GM21723 (cell line): Measurements from ENCODE around the gene POU2F3.

Source experiments
- ATAC-seq: cut with Tn5 transposase; IDR thresholded peaks from one replicate; pipeline ENCODE4 v1.9.1; 2021; ENCODE audit warnings: mild to moderate bottlenecking, moderate library complexity; ENCODE audit not compliant: unreplicated experiment

The POU2F3 gene

DNA sequence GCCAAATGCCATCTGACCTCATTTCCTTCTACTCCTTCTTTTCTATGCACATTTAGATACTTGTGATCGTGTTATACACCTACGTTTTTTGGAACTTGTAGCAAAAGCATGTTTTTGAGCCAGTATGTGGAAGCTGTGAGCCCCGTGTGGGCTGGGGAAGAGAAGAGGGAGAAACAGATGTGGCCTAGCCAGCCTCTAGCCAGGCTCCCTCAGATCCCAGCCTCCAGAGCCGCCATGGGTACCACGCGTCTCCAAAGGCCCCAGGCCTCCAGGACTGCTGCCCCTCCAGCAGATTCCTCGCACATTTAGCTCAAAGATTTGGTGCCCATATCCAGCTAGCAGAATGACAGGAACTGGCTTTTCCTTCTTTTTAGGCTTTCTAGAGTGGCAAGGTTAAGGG lies 68.1 kb downstream of the POU2F3 start:
- no peak for ATAC-seq

DNA sequence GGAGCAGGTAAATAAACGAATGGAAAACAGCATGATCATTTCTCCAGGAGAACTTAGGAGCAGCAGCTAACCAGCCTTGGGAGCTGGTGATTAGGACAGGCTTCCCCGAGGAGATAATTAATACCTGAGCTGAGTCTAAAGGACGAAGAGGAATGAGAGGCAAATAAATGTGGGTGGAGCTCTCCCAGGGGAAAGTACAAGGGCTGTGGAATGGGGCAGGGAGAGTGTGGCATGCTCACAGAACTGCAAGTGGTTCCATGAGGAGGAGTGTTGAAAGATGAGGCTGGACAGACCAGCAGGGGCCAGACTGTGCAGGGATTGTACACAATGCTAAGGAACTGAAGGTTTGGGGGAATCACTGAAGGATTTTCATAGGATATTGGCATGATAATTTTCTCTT lies 70.9 kb downstream of the POU2F3 start:
- no peak for ATAC-seq

DNA sequence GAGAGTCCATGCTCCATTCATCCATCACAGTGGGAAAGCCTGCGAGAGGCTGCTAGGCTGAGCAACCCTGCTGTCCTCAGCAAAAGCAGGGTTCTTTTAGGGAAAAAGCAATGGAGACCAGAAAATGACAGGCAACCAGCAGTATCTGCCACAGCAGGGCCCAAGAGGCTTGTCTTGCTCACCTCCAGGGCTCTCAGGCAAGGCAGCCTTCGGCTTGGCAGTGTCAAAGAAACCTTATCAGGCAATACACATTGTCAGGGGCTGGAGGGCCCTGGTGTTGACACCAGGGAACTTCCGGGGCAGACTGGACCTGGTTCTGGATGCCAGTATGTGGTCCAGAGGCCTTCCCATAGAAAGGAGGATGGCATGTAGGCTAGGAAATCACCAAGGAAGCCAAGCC lies 74.9 kb downstream of the POU2F3 start:
- no peak for ATAC-seq

DNA sequence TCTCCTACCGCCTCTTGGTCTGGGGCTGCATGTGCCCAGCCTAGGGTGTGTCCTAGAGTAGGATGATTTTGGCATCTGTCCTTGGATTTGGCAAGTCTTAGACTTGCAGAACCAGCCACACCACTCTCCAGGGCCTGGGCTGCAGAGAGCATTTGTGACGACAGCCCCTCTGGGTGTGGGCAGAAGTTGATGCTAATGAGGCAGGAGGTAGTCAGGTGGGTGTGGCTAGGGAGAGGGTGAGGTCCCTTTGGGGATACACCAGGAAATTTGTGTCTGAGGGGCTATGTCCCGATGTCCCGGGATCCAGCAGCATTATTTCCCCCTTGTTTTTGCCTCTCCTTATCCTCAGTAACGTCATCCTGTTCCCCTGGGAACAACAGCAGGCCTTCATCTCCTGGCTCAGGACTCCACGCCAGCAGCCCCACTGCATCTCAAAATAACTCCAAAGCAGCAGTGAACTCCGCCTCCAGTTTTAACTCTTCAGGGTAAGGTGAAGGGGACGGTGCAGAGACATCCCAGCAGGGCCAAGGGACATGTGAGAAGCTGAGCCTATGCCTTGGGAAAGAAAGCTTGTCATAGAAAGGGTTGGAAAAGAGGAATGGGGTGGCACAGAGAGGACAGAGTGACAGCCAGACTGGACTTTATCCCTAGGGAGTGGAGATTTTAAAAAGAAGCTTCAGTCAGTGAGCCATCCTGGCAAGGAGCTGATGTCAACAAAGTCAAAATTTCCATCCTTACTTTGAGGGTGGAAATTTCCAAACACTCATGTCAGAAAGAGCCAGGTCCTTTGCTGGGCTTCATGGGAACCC lies 77.1 kb downstream of the POU2F3 start:
- ATAC-seq: no peak

DNA sequence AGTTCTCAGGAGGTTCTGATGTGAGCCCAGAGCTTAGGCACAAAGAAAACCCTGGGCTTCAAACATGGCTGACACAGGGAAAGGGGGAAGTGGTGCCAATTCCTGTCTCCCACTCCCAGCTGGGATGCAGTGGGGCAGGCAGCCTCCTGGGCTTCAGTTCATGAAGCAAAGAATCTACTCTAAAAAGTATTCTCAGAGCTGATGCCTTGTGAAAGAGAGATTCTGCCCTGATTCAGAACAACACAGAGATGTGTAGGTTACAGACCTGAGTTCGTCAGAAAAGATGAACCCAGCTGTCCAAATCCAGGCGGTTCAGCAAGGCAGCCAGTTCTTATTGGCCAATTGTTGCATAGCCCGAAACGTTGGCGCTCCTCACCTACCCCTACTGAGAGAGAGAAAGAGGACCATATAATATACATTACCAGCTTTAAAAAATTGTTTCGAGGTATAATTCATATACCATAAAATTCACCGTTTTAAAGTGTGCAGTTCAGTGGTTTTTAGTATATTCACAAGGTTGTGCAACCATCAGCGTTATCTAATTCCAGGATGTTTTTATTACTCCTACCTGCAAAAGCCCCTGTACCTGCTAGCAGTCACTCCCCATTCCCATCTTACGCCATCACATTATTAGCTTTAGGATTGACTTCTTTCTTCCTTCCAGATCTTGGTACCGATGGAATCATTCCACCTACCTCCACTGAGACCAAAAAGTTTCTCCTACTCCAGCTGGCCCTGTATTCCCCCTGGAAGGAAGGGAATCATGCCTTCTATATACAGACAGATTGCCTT lies 77.9 kb downstream of the POU2F3 start:
- no peak for ATAC-seq

DNA sequence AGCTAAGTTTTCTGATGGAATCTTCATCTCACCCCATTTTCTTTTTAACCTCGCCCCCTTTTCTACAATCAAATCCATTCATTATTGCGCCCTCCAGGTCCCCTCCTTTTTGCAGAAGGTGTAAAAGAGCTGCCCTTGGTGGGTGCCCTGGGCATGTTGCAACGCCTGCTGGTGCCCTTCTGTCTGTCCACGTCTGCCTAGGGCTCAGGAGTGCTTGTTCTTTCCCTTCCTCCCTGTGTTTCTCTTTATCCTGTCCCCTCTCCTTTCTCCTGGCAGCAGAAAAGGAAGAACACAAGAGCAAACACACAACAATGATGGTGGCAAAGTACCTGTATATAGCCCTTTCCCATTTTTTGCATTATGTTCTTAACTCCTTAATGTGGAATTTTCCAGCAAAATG lies 79.0 kb downstream of the POU2F3 start:
- ATAC-seq: no peak

DNA sequence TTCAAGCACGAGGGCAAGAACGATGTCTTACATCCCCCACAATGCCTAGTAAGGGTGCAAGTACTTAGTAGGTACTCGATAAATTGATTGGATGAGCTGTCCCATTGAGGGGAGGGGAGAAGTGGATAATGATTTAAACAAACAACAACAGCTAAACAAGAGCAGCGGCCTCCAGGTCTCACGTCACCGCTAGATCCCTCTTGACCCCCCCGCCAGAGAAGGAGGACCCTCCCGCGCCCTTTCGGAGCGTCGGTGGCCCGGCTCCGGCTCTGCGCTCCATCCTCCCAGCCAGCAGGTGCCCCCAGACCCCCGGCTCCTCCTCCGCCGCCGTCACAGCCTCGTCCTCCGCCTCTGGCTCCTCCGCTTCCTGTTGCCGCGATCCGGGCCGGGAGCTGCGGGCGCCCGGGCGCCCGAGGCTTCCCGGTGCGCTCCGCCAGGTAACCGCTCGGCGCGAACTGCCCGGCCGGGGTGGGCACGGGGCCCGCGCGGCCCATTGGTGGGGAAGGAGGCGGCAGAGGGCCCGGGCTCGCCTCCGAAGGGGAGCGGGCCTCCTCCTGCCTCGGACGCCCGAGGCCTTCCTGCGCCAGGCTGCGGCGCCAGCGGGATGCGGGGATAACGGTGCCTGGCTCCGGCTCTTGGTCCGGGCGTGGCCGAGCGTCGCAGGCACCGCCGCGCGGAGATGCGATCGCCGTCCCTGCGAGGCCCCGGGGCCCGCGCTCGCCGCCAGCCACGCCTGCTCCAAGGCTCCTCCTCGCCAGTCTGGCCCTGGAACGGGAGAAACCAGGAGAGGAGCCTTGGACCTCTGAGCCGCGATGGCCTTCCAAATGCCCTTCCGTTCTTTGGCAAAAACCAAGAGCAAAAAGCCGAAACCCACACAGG lies 85.2 kb downstream of the POU2F3 start, which contains the start of gene TLCD5:
Gene TLCD5 (plus strand): TSS at position 368 of the 879 bp plus-strand sequence. CDS start 2,143 bp downstream, outside the sequence.
- ATAC-seq: peak; percentile 58

DNA sequence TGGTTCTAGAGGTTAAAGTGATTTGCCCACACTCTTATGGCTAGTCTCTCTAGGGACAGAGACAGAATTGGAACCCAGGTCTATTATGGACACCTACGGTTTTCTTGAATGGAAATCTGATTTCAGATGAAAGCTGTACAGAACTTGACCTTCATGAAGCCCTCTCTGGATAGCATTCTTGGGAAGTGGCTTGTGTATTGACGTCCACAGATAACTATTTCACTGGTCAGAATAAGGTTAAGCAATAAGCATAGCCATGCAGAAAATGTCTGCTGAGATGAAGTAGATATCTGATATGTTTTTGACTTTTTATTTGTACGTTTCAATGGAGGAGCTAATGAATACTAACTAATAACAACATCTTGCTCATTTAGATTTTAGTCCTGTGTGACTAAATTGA lies 86.3 kb downstream of the POU2F3 start:
- no peak for ATAC-seq

DNA sequence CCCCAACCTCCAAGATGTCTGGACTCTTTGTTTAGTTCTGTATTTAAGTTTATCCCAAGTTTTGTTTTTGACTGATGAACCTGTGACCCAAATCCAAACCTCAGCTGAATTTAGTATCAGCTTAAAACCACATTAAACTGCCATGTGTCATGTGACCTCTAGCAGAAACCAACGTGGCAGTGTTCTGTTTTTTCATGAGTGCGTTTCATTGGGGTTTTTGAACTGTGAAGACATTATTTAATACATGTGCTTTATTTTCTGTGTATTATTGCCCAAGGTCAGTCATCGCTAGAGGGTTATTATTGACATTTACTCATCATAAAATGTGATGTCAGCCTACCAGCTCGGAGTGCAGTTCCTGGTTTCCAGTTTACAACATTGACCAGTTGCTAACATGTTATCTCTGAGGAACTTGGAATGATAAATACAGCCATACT lies 86.9 kb downstream of the POU2F3 start:
- no peak for ATAC-seq

DNA sequence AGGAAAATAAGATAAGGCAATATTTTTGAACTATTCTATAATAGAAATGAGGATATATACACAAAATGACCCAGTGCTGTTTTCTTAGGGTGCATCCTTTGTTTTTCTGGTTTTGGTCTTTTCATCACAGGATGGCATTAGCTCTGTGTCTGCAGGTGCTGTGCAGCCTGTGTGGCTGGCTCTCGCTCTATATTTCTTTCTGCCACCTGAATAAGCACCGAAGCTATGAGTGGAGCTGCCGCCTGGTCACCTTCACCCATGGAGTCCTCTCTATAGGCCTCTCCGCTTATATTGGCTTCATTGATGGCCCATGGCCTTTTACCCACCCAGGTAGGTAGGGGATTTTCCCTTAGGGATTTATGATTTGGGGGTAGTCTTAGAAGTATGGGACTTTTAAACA lies 87.4 kb downstream of the POU2F3 start:
- no peak for ATAC-seq

DNA sequence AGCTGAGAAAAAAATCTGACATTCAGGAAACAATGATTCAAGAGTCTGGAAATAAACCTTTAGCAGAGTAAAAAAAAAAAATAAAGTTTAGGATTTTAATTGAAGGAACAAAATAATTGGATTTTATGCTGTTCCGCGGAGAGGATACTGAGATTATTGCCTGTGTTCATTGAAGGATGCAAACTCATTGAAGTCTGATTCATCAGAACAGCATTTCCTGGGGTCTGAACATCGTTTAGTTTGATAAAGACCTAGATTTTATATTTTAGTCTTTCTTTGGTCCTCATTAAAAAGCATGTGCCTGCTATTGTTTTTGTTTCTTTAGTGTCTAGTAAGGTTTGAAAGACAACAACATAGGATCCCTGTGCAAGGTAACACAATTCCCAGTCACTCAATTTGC lies 89.6 kb downstream of the POU2F3 start:
- ATAC-seq: no peak

DNA sequence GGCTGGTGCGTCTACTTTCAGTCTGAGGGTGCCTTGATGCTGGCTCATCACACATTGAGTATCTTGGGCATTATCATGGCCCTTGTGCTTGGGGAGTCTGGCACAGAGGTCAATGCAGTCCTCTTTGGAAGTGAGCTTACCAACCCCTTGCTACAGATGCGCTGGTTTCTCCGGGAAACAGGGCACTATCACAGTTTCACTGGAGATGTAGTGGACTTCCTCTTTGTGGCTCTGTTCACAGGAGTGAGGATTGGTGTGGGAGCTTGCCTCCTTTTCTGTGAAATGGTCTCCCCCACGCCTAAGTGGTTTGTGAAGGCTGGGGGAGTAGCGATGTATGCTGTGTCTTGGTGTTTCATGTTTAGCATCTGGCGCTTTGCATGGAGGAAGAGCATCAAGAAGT lies 90.1 kb downstream of the POU2F3 start:
- no peak for ATAC-seq

DNA sequence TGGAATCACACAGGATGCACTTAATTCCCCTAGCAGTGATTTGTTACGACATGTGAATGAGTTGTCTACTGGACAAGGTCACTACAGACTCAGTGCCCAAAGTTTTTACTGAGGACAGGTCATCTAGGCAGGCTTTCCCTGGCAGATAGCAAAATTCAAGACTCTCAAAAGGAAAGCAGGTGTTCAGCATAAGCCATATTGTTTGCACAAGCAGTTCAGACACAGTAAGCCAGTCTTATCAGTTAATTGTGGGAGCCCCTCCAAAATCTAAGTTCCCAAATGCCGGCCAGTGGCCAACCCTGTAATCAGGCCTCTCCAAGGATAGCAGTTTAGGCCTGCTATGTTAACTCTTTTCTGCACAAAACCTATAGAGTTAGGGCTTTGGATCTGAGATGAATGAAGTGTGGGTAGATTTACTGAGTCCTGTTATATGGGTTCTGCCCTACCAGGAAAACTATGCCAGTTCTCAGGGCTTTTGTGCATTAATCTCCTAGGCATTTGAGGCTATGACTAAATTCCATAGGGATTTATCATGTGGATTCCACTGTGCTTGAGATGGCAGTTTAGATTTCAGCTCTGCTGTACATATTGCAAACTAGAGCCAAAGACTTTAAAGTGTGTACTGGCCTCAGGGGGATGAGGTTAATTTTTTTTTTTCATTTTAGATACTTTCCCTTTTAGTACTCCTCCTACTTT lies 91.5 kb downstream of the POU2F3 start:
- ATAC-seq: no peak

DNA sequence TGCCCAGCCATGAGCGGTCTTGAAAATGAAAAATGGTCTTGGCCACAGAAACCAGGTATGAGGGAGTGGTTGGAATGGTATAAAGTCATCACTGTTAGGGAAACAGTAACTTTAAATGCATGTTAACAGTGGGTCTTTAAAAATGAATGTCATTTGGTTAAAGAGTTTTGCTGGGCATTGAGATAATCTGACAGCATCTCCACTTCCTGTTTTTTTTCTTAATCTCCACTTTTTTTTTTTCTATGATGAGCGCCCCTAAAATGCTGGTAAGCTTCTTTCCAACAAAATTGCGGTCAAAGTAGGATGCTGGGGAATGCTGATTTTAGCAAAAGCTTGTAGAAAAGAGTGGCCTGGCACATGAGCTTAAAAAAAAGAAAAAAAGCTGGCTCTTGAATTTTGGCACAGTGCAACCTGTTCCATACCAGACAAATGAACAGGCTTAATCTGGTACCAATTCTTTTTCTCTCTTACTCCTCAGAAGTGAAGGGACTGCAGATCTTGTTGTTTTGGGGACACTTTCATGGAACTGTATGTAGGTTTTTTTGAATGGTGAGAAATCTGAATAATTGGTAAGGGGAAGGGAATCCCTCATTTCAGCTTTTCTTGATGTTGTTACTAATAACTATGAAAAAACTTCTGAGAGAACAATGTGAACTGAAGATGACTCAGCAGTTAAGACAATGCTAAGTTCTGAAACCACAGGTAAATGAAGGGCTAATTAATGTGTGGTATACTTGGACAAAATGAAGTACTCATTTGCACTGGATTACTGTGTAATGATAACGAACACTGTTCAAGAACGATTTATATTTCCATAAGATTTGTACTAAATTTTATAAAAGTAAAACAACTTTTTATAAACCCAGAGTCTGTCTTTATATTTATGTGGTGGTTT lies 93.1 kb downstream of the POU2F3 start:
- ATAC-seq: no peak

DNA sequence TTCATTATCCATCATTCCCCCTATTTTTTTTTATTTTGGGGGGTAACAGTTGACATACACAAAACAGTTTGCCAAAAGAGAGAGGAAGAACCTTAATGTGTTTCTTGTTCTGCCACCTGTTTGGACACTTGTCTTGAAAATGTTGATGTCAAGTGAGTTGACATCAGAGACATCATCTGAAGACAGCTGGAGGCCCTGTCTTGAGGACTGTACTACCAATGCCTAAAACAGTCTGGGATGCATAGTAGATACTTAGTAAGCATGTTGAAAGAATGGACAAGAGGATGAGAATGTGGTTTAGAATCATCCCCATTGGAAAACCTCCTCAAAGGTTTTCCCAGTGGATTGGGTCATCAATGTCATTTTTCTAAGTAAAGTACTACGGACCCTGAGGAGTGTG lies 93.9 kb downstream of the POU2F3 start:
- no peak for ATAC-seq

DNA sequence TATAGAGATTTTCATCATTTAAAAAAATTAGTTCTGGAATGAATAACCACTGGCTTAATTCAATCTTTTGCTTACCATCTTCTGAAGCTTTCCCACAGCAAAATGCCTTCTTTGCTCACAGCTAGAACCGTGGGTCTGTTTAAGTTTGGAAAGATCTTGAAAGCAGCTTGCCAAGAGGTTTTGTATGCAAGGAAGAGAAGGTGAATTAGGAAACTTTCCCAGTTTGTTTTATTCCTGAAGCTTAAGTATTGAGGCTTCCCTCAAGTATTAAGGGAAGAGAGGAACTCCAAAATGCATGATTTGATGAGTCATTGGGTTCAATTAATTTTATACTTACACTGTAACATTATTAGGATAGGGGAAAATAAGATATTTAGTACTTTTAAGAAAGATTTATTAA lies 94.4 kb downstream of the POU2F3 start:
- no peak for ATAC-seq

DNA sequence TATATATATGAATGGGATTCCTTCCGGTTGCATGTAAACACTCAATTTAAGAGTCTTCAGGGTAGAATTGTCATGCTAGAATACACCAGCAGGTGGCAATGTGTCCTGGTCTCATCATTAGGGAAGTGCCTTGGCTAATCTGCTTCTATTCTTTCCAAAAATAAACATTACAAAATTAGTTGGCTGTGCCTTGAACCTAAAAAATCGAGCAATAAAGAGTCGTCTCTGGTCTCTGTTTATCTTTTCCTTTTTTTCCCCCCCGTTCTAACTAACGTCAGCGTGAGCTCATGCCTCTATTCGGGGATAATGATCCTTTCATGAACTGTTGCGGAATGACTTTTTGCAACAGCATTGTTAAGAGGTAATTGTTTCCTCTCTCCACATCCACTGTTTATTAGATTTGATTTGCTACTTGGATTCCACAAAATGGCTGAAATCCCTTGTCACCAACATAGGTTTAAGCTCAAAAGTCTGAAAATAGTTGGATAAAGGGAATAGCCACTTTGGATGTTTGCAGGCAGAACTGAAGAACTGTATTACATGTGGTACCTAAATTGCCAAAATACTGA lies 95.0 kb downstream of the POU2F3 start:
- ATAC-seq: peak; percentile 39

DNA sequence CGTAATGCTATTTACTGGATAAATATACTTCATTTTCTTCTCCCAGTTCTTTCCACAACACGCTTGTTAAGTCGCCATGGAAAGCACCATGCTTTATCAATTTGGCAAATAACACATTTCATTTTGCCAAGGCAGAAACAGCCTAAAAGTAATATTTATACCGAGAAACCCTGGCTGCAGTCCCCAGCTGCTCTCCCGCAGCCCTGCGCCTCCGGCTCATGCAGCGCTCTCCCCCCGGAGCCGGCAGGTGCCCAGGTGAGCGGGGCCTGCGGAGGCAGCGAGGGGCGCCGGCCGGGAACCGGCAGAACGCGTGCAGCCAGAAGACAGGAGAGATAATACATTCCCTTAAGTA lies 95.6 kb downstream of the POU2F3 start:
- ATAC-seq: peak; percentile 16

DNA sequence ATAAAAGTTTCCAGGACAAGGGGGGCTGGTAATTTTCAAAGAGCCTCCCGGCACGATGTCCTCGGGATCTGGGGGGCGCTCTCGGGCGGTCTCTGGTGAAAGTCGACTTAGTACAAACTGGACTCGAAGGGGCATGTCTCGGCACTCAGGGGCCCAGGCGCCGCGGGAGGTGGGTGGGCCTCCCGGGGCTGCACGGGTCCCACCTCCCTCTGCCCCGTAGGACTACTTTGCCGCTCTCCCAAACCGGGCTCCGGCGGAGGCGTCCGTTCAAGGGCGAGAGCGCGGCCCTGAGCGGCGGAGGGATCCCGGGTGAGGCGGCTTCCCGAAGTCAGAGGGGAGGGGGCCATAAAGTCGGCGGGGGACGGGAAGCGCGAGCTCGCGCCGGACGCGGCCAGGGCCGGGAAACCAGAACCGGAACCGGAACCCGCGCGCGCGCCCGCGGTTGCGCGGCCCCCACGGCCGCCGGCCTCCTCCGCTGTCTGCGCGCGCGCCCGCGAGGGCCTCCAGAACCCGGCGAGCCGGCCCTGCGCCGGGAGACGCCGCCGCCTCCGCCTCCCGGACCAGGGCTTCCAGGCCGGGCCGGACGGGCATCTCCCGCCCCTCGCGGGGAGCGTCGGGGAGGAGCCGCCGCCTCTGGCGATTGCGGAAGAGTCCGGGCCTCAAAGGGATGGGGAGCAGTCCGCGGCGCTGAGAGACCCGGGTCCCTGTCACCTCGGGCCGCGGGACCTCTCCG lies 96.1 kb downstream of the POU2F3 start, which contains the start of gene ARHGEF12:
Gene ARHGEF12 (plus strand): TSS at position 506 of the 733 bp plus-strand sequence. CDS start 831 bp downstream, outside the sequence.
- ATAC-seq: peak; percentile 55
